HG02571 (cell line): Measurements from ENCODE around the gene FOXJ3.

Source experiments
- ATAC-seq: cut with Tn5 transposase; IDR thresholded peaks from one replicate; pipeline ENCODE4 v1.9.1; 2021; ENCODE audit warnings: mild to moderate bottlenecking, moderate library complexity; ENCODE audit not compliant: unreplicated experiment

The FOXJ3 gene

DNA sequence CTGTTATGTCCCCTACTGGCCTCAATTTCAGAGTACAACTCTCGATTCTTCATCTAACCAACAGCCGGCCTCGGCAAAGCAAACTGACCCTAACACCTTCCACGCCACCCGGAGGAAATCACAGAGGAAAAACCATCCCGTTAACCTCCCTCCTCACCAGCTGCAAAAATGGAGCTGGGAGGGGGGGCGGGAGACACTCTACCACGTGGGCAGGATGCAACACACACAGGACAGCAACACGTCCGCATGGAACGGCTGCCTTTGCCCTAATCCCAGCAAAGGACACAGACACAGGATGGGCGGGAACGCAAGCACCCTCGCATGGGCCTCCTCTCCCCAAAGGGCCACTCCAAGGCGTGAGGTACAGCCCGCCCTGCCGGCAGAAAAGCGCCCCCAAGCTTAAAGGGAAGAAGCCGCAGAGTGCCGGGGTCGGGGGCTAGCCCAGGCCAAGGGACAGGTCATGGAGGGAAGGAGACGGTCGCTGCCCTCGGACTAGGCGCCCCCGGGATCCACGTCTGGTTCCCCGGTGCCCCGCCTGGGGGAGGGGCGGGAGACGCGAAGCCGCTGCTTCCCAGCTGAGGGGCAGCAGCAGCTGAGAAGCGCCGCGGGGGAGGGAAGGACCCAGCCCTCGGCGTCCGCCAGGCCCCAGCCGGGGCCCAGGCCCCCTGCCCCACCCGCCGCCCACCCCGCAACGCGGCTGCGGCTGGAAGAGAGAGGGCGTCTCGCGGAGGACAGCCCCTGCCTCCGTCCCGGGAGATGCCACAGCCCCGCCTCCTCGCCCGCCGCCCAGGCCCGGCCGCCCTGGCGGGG, 590 bp downstream of the FOXJ3 start:
- peak; percentile 55 for ATAC-seq

GRCh38 chr1:42333662-42334239, 1.3 kb downstream of the FOXJ3 start:
- ATAC-seq = no peak

DNA sequence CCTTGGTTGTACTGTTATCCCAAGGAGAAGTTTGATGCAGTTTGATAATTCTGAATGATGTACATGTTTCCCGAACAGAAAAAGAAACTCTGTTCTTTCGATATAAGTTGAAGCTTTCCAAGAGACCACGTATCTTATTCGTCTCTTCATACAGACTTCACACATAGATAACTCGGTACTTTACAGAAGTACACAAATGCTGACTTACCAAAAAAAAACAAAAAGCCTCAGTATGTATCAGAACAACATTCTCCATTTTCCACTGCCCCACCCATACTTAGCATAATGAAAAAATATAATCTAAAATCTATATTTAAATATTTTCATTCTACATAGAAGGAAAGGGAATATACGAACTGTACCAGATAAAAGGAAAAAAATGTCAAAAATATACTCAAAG, 2.2 kb downstream of the FOXJ3 start:
- no peak for ATAC-seq

GRCh38 chr1:42330215-42330614, 4.8 kb downstream of the FOXJ3 start:
- no peak for ATAC-seq

DNA sequence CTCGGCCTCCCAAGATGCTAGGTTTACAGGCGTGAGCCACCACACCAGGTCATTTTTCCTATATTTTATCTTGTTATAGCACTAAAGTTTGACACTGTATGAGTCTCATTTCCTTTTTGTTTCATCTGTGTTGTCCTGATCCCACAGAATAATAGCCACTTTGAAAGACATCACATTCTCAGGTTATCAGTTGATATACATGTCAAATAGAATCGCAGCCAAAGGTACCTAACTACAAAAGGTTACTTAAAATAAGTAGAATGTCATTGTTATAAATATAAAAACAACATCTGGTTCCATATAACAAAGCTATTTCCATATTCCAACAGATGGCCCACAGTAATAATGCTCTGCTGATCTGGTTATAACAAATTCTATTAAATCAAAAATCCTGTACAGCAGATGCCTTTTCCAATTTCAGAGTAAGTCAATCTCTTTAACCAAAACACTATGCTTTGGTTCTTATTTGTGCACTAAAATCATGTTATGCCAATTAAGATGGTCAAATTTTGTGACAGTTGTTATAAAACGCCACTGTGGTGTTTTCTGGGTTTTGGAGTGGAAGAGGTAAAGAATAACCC, 6.0 kb downstream of the FOXJ3 start:
- no peak for ATAC-seq

DNA sequence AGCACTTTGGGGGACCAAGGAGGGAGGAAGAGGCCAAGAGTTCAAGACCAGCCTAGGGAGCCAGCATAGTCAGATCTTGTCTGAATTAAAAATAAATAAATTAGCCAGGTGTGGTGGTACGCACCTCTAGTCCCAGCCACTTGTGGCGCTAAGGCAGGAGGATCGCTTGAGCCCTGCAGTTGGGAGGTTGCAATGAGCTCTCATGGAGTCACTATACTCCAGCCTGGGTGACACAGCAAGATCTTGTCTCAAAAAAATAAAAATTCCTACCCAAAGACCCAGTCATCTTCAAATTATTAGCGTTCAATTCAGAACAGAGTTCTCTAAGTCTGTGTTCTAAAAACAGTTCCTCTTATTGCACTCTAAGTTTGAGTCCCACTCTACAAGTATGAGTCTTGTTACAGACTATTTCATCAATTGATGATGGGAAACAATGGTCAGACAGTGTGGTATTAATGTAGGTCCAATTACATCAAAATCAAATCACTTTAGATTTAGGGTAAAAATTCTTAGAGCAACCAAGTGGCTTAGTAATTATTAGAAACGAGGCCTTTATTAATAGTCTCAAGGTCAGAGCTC, 6.9 kb downstream of the FOXJ3 start:
- no peak for ATAC-seq

- ATAC-seq = no peak
Observed at GRCh38 chr1:42325014-42325402, 10.0 kb downstream of the FOXJ3 start.

GRCh38 chr1:42324398-42325013, 10.5 kb downstream of the FOXJ3 start:
- no peak for ATAC-seq

DNA sequence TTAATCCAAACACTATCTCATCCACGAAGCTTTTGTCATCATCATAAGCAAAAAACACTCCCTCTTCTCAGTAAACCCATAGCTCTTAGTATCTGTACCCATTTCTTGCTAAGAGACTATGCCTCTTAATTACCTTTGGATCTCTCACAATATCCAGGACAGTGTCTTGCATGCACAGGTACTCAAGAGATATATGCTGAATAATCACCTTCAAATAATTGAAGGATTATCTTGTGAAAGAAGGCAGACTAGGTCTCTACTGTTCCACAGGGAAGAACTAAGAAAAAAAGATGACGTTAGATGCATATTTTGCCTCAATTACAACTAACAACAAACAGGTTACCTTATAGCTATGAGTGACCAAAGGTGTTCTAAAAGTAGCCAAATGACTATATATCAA, 11.5 kb downstream of the FOXJ3 start:
- ATAC-seq = no peak

GRCh38 chr1:42322577-42322976, 12.5 kb downstream of the FOXJ3 start:
- ATAC-seq = no peak

DNA sequence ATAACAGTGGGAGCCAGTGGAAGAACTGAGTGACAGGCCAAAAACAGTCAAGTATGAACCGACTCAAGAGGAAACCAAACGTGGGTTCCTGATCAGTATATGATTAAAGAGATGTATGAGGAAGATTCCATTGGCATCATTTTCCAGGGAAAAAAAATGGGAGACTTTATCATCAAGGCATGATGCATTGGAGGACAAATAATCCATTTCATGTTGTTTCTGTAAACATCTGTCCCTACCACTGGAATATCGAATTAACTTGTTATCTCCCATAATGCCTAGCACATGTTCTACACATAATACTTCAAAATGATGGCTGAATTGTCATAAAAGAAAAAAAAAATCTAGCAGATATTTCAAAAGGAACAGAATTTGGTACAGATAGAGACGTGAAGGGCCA, 13.3 kb downstream of the FOXJ3 start:
- ATAC-seq = no peak

DNA sequence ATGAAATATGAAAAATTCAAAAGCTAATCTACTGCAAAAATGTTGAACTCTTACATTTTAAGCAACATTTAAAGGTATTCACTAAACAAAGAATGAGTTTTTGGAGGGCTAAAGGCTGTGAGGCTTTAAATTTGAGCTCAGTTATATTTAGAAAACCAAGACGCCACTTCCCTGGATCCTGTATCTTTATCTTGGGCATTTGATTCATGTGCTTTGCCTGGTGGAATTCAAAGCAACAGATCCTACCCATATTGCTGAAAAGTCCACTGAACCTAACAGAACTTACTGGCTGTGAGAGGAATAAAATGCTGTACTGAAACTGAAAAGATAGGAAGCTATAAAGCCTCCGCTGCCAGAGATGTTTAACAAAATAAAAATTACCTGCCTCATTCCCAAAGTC, 14.3 kb downstream of the FOXJ3 start:
- ATAC-seq = no peak

- ATAC-seq = no peak
Observed at GRCh38 chr1:42319871-42320484, 15.1 kb downstream of the FOXJ3 start.

- no peak for ATAC-seq
Observed at GRCh38 chr1:42319128-42319851, 15.7 kb downstream of the FOXJ3 start.

GRCh38 chr1:42318601-42319000, 16.4 kb downstream of the FOXJ3 start:
- no peak for ATAC-seq

DNA sequence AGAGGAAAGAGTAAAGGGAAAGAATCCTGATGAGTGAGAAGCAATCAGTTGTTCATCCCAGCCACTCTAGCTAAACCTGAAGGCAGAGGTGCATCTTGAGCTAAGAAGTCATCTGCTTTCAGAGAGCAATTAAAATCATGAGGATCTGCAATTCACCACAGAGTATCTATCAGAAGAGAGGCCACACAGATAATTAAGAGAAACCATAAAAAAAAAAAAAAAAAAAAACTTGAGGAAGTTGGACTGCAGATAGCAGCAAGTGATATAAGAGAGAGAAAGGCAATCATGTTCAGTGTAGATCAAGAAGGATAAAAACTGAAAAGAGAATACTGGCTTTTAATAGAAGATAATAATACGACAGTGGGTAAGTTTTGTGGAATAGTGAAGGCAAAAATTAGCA, 17.7 kb downstream of the FOXJ3 start:
- no peak for ATAC-seq

- no peak for ATAC-seq
Observed at GRCh38 chr1:42316292-42316691, 18.7 kb downstream of the FOXJ3 start.

- ATAC-seq = no peak
Observed at GRCh38 chr1:42315500-42315899, 19.5 kb downstream of the FOXJ3 start.

DNA sequence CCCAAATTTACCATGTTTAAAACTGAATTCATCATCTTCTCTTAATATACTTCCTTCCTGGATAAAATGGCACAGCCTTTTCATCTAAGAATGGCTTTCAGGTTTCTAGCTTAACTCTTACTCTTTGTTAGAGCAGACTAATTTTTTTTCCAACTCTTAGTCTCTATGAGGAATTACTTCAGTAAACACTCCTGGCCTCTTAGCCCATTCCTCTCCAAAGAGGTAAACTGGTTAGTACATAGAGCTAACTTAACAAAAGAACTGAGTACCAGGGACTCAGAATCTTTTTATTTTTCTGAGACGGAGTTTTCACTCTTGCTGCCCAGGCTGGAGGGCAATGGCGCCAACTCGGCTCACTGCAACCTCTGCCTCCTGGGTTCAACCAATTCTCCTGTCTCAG, 21.1 kb downstream of the FOXJ3 start:
- no peak for ATAC-seq

DNA sequence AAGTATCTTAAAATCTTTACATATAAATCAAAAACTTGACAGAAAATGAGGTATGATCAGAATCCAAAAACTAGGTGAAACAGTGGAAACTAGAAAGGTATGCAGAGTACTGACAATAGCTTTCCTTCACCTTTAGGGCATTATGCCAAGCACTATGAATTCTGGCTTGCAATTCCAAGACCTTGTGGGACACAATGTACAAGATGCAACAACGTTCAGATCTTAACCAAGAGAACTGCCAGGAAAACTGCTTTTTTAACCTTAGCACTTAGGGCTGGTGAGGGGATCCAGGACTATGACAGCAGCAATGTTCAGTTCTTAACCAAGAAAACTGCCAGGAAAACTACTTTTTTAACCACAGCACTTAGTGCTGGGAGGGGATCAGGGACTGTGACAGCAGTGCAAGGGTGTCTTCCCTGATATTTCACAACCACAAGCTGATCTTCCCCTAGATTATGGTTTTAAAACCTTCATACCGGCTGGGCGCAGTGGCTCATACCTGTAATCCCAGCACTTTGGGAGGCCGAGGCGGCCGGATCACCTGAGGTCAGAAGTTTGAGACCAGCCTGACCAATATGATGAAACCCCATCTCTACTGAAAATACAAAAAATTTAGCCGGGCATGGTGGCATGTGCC, 22.3 kb downstream of the FOXJ3 start:
- no peak for ATAC-seq
